Activated naive CD4-positive, alpha-beta T cell treated with anti-CD3 and anti-CD28 coated beads, Interleukin-2, amount 50 U/mL, for 24 hours (primary cell): ENCODE data around the gene GBP4.

ENCODE experiments used
- H3K27ac Mint-ChIP-seq: one replicate; pipeline ENCODE4 v1.8.0; 2021; ENCODE audit warnings: mild to moderate bottlenecking, mixed read lengths
- H3K27me3 Mint-ChIP-seq: one replicate; pipeline ENCODE4 v1.8.0; 2021; ENCODE audit warnings: mixed read lengths
- H3K36me3 Mint-ChIP-seq: one replicate; pipeline ENCODE4 v1.8.0; 2021; ENCODE audit warnings: mixed read lengths
- H3K4me1 Mint-ChIP-seq: one replicate; pipeline ENCODE4 v1.8.0; 2021; ENCODE audit warnings: mixed read lengths
- H3K4me3 Mint-ChIP-seq: one replicate; pipeline ENCODE4 v1.8.0; 2021; ENCODE audit warnings: mild to moderate bottlenecking, mixed read lengths
- H3K9me3 Mint-ChIP-seq: one replicate; pipeline ENCODE4 v1.8.0; 2021; ENCODE audit warnings: mixed read lengths

Gene GBP4

DNA sequence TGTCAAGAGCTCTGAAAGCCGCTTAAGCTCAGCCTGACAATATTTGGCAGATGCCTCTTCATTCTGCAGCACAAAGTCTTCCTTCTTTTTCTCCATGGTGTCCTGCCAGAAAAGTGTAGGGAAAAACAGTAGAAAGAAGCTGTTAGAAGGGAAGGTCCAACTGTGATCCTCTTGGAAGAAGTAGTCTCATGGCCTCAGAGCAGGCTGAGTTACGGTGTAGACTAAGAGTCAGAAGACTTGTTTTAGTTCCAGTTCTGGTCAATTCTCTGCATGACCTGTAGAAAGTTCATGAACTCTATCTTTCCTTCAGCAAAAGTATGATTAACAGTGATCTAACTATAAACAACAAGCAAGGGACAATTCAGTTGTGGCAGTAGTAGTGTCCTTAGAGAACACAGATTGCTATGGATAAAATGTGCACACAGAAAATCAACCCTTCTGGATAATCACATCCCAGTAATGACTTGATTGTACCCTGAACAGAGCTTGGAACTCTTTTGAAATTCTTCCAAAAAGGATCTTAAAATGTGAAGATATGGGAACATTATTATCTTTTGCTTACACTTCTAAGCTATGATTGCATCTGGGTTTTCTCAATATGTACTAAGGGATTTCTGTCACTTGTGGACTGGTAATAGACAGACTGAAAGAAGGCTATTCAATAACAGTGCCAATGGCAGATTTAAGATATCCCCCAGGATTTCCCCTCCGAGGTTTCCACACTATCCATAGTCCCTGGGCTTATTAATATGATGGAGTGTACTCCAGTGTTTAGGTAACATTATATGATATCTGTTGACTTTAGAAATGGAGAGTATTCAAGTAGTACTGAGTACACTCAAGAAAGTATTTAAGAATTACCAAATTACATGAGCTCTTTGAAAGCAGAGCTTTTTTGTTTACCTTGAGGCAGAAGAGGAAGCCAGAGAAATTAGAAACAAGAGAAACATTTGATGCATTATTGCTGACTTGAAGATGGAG, 50.8 kb downstream of the GBP4 start:
- no peaks in the 10 kb centered on the region for H3K36me3 Mint-ChIP-seq
- H3K27ac Mint-ChIP-seq = no peak overlapping the region
- no peak overlapping the region for H3K4me3 Mint-ChIP-seq
- peaks cover 7% of the 10 kb centered on the region for H3K9me3 Mint-ChIP-seq
- peaks cover 13% of the 10 kb centered on the region for H3K4me1 Mint-ChIP-seq
- H3K27me3 Mint-ChIP-seq = no peaks in the 10 kb centered on the region

DNA sequence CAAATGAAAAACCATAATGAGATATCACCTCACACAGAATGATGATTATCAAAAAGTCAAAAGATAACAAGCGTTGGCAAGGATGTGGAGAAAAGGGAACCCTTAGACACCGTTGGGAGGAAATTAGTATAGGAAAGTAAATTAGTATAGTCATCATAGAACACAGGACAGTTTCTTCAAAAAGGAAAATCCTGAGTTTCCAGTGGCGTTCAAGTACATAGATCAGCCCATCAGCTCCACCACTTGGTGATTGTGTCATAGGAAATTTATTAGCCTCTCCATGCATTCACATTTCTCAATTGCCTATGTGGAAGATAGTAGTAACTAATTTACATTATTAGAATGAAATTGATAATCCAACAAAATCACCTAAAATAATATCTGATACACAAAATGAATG, 52.0 kb downstream of the GBP4 start:
- H3K4me1 Mint-ChIP-seq = peaks cover 15% of the 10 kb centered on the region
- H3K36me3 Mint-ChIP-seq = no peaks in the 10 kb centered on the region
- peaks cover 7% of the 10 kb centered on the region for H3K9me3 Mint-ChIP-seq
- H3K27me3 Mint-ChIP-seq = no peaks in the 10 kb centered on the region
- H3K27ac Mint-ChIP-seq = no peak overlapping the region
- no peak overlapping the region for H3K4me3 Mint-ChIP-seq

DNA sequence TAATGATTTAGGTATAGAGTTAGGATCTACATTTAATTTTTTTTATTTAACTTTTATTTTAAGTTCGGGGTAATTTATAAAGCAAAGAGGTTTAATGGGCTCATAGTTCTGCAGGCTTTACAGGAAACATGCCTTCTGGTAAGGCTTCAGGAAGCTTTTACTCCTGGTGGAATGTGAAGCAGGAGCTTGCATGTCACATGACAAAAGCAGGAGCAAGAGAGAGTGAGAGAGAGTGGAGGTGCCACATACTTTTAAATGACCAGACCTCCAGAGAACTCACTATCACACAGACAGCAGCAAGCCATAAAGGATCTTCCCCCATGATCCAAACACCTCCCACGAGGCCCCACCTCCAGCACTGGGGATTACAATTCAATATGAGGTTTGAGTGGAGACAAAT, 55.3 kb downstream of the GBP4 start:
- H3K9me3 Mint-ChIP-seq = peaks cover 9% of the 10 kb centered on the region
- no peak overlapping the region for H3K27ac Mint-ChIP-seq
- H3K27me3 Mint-ChIP-seq = no peaks in the 10 kb centered on the region
- H3K4me3 Mint-ChIP-seq = no peak overlapping the region
- H3K36me3 Mint-ChIP-seq = no peaks in the 10 kb centered on the region
- peaks cover 20% of the 10 kb centered on the region for H3K4me1 Mint-ChIP-seq

DNA sequence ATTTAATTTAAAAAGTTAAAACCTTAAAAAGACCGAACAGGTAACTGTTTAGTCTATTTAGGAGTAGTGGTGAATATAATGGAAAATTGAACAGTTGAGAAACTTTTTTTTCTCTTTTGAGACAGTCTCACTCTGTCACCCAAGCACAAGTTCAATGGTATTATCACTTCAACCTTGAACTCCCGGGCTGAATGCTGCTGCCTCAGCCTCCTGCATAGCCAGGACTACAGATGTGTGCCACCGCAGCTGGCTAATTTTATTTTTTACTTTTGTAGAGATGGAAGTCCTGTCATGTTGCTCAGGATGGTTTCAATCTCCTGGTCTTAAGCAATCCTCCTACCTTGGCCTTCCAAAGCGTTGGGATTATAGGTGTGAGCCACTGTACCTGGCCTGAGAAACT, 56.6 kb downstream of the GBP4 start:
- no peaks in the 10 kb centered on the region for H3K27me3 Mint-ChIP-seq
- H3K9me3 Mint-ChIP-seq = peaks cover 13% of the 10 kb centered on the region
- no peak overlapping the region for H3K27ac Mint-ChIP-seq
- H3K36me3 Mint-ChIP-seq = no peaks in the 10 kb centered on the region
- H3K4me1 Mint-ChIP-seq = peaks cover 20% of the 10 kb centered on the region
- H3K4me3 Mint-ChIP-seq = no peak overlapping the region

DNA sequence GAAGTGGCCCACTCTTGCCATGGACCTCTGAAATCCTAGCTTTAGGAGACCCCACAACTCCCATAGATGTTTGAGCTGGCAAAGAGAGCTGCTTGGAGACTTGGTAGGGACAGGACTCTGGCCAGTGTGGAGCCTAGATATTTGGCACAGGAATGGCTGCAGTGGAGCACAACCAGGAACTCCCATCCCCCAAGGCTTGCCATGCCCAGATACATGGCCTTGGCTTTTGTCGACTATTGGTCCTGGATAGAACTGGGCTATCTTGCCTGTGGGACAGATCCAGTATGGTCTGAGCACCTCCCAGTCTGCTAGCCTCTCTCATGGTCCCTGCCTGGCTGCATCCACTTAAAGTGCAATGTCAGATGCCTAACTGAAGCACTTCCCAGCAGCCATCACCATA, 65.0 kb downstream of the GBP4 start:
- Mint-ChIP-seq H3K4me1 (peaks cover 18% of the 10 kb centered on the region), H3K36me3 (peaks cover 3% of the 10 kb centered on the region), H3K27ac (no peak overlapping the region), H3K4me3 (no peak overlapping the region), H3K27me3 (no peaks in the 10 kb centered on the region), H3K9me3 (peaks cover 7% of the 10 kb centered on the region)
